NT2/D1 (cell line): ENCODE results near the gene B4GALT5.

ENCODE experiments used
- YY1 ChIP-seq: IDR thresholded peaks from 2 replicates; pipeline ENCODE4 v1.6.1; 2011; ENCODE audit not compliant: insufficient read length, insufficient read depth
- ZNF274 ChIP-seq: IDR thresholded peaks from 2 replicates; pipeline ENCODE4 v1.6.1; 2011; ENCODE audit warnings: mild to moderate bottlenecking, low read depth, low read length

- no peak for TF ChIP-seq ZNF274
- no peak for TF ChIP-seq YY1
Observed at GRCh38 chr20:49724408-49725223, 10.9 kb upstream of the B4GALT5 start.
